HG02642 (cell line): ENCODE data around the gene DNAJA4.

Experiments
- ATAC-seq: cut with Tn5 transposase; IDR thresholded peaks from one replicate; pipeline ENCODE4 v1.9.1; 2021; ENCODE audit warnings: mild to moderate bottlenecking; ENCODE audit not compliant: unreplicated experiment, poor library complexity

Gene DNAJA4

GRCh38 chr15:78274994-78275393 lies 10.6 kb downstream of the DNAJA4 start:
- no peak for ATAC-seq

- no peak for ATAC-seq
Observed at GRCh38 chr15:78276064-78276943, 11.9 kb downstream of the DNAJA4 start.

- no peak for ATAC-seq
Observed at GRCh38 chr15:78280319-78281072, 16.1 kb downstream of the DNAJA4 start.

- no peak for ATAC-seq
Observed at GRCh38 chr15:78282324-78282723, 18.0 kb downstream of the DNAJA4 start.

- no peak for ATAC-seq
Observed at GRCh38 chr15:78284758-78285157, 20.4 kb downstream of the DNAJA4 start.

- no peak for ATAC-seq
Observed at GRCh38 chr15:78290222-78290621, 25.9 kb downstream of the DNAJA4 start.

GRCh38 chr15:78291052-78291451 lies 26.7 kb downstream of the DNAJA4 start:
- no peak for ATAC-seq

- no peak for ATAC-seq
Observed at GRCh38 chr15:78291698-78292097, 27.3 kb downstream of the DNAJA4 start.

GRCh38 chr15:78292219-78292618 lies 27.9 kb downstream of the DNAJA4 start:
- ATAC-seq = no peak

- ATAC-seq = peak; percentile 89
Observed at GRCh38 chr15:78299101-78299930, 35.0 kb downstream of the DNAJA4 start, which contains the start of gene SKIC8. Gene SKIC8 (minus strand): TSS chr15:78299609. CDS start chr15:78295686, 3,923 bp downstream.

- no peak for ATAC-seq
Observed at GRCh38 chr15:78301326-78301725, 37.0 kb downstream of the DNAJA4 start.

GRCh38 chr15:78301828-78302227 lies 37.5 kb downstream of the DNAJA4 start:
- no peak for ATAC-seq

- no peak for ATAC-seq
Observed at GRCh38 chr15:78302579-78303312, 38.4 kb downstream of the DNAJA4 start.

- no peak for ATAC-seq
Observed at GRCh38 chr15:78304216-78305066, 40.1 kb downstream of the DNAJA4 start.

GRCh38 chr15:78306176-78306774 lies 41.9 kb downstream of the DNAJA4 start:
- ATAC-seq = no peak

- ATAC-seq = no peak
Observed at GRCh38 chr15:78307976-78308375, 43.6 kb downstream of the DNAJA4 start.

- peak; percentile 56 for ATAC-seq
Observed at GRCh38 chr15:78308422-78309032, 44.2 kb downstream of the DNAJA4 start.

- ATAC-seq = no peak
Observed at GRCh38 chr15:78311292-78311691, 46.9 kb downstream of the DNAJA4 start.
